ENCODE data around the gene IL18RAP.

DNA sequence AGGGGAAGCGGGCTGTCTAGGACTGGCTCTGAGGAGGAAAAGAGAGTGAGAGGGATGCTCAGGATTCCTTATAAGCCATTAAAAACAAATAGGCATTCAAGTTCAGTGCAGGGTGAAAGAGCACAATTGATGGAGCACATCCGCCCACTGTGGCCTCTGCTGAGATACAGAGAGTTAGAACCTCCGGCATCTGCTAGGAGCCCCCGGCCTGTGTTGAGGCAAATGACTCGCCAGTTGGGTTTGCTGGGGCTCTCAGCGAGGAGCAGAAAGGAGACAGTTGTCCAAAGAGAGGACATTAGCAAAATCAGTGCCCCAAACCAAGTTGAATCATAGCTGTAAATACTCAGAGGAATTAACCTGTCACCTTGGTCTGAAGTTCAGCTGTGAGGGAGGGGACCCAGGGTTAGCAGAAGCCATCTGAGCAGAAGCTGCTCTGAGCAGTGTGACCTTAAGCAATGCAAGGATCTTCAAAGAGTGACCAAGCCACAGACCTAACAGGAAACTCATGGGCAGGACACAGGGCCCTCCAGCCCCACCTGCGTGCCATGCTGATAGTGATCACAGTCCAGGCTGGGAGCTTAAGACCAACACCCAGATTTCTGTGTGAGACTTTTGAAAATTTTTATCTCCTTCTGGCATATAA is 23.3 kb upstream of the IL18RAP start:
- TF ChIP-seq, protein P1, sequence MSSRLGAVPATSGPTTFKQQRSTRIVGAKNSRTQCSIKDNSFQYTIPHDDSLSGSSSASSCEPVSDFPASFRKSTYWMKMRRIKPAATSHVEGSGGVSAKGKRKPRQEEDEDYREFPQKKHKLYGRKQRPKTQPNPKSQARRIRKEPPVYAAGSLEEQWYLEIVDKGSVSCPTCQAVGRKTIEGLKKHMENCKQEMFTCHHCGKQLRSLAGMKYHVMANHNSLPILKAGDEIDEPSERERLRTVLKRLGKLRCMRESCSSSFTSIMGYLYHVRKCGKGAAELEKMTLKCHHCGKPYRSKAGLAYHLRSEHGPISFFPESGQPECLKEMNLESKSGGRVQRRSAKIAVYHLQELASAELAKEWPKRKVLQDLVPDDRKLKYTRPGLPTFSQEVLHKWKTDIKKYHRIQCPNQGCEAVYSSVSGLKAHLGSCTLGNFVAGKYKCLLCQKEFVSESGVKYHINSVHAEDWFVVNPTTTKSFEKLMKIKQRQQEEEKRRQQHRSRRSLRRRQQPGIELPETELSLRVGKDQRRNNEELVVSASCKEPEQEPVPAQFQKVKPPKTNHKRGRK (CRISPR knock-in tag; IDR thresholded peaks at IDR 0.05; ENCODE audit: borderline replicate concordance), result no peak
- TF ChIP-seq, protein P2, sequence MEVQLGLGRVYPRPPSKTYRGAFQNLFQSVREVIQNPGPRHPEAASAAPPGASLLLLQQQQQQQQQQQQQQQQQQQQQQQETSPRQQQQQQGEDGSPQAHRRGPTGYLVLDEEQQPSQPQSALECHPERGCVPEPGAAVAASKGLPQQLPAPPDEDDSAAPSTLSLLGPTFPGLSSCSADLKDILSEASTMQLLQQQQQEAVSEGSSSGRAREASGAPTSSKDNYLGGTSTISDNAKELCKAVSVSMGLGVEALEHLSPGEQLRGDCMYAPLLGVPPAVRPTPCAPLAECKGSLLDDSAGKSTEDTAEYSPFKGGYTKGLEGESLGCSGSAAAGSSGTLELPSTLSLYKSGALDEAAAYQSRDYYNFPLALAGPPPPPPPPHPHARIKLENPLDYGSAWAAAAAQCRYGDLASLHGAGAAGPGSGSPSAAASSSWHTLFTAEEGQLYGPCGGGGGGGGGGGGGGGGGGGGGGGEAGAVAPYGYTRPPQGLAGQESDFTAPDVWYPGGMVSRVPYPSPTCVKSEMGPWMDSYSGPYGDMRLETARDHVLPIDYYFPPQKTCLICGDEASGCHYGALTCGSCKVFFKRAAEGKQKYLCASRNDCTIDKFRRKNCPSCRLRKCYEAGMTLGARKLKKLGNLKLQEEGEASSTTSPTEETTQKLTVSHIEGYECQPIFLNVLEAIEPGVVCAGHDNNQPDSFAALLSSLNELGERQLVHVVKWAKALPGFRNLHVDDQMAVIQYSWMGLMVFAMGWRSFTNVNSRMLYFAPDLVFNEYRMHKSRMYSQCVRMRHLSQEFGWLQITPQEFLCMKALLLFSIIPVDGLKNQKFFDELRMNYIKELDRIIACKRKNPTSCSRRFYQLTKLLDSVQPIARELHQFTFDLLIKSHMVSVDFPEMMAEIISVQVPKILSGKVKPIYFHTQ (CRISPR knock-in tag; IDR thresholded peaks at IDR 0.05), result no peak
- TF ChIP-seq, protein P3, sequence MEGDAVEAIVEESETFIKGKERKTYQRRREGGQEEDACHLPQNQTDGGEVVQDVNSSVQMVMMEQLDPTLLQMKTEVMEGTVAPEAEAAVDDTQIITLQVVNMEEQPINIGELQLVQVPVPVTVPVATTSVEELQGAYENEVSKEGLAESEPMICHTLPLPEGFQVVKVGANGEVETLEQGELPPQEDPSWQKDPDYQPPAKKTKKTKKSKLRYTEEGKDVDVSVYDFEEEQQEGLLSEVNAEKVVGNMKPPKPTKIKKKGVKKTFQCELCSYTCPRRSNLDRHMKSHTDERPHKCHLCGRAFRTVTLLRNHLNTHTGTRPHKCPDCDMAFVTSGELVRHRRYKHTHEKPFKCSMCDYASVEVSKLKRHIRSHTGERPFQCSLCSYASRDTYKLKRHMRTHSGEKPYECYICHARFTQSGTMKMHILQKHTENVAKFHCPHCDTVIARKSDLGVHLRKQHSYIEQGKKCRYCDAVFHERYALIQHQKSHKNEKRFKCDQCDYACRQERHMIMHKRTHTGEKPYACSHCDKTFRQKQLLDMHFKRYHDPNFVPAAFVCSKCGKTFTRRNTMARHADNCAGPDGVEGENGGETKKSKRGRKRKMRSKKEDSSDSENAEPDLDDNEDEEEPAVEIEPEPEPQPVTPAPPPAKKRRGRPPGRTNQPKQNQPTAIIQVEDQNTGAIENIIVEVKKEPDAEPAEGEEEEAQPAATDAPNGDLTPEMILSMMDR (IDR thresholded peaks at IDR 0.05), result no peak
- no peak for TF ChIP-seq JUN (CRISPR knock-in tag; IDR thresholded peaks at IDR 0.05)
- no peak for TF ChIP-seq FOXJ3 (CRISPR knock-in tag; IDR thresholded peaks at IDR 0.05; ENCODE audit: borderline replicate concordance)
- TF ChIP-seq STAT6 (CRISPR knock-in tag; conservative IDR thresholded peaks at IDR 0.05; ENCODE audit: low read depth), result no peak

Data from WTC11 (cell line).